Smooth muscle cell (in vitro differentiated cells): ENCODE data around the gene RAB3D. TPM values are rescaled to one million over a fixed set of nuclear protein-coding genes. Genes with fewer than 3 reads are reported as not detected.
"Not testable (repeated sequence)": the region's sequence is repeated elsewhere in the genome, so short reads cannot be mapped to it uniquely, and the experiment has no call there.

ENCODE experiments used
- DNase-seq: peaks from one replicate; lab custom pipeline; 2025; ENCODE audit not compliant: unreplicated experiment; lab: John Stamatoyannopoulos, UW
- H2AFZ ChIP-seq: fragments of 200-600 bp; sonication (generic); 2 replicates; pipeline ENCODE4 v1.6.0; 2016; ENCODE audit warnings: antibody characterized with exemption, low read depth, mild to moderate bottlenecking
- H3F3A ChIP-seq: fragments of 200-600 bp; sonication (generic); 2 replicates; pipeline ENCODE4 v1.6.0; 2017; ENCODE audit warnings: antibody characterized with exemption, low read depth
- H3K27ac ChIP-seq: fragments of 200-600 bp; sonication (generic); 2 replicates; pipeline ENCODE4 v1.5.1; 2016; ENCODE audit warnings: low read depth, mild to moderate bottlenecking
- H3K27me3 ChIP-seq: fragments of 200-600 bp; sonication (generic); 2 replicates; pipeline ENCODE4 v1.6.1; 2016; ENCODE audit warnings: low read depth, mild to moderate bottlenecking
- H3K36me3 ChIP-seq: fragments of 200-600 bp; sonication (generic); 2 replicates; pipeline ENCODE4 v1.5.1; 2016; ENCODE audit warnings: low read depth
- H3K4me1 ChIP-seq: fragments of 200-600 bp; sonication (generic); 2 replicates; pipeline ENCODE4 v1.5.1; 2016; ENCODE audit warnings: low read depth
- H3K4me2 ChIP-seq: fragments of 200-600 bp; sonication (generic); 2 replicates; pipeline ENCODE4 v1.6.0; 2016; ENCODE audit warnings: mild to moderate bottlenecking
- H3K4me3 ChIP-seq: fragments of 200-600 bp; sonication (generic); 2 replicates; pipeline ENCODE4 v1.5.1; 2016; ENCODE audit warnings: mild to moderate bottlenecking
- H3K79me2 ChIP-seq: fragments of 200-600 bp; sonication (generic); 2 replicates; pipeline ENCODE4 v1.6.0; 2016; ENCODE audit warnings: low read depth, mild to moderate bottlenecking
- H3K9ac ChIP-seq: fragments of 200-600 bp; sonication (generic); 2 replicates; pipeline ENCODE4 v1.6.0; 2016; ENCODE audit warnings: low read depth
- H3K9me3 ChIP-seq: fragments of 200-600 bp; sonication (generic); replicated peaks from 2 replicates; pipeline ENCODE4 v1.5.1; 2016; ENCODE audit warnings: low read depth
- H4K20me1 ChIP-seq: fragments of 200-600 bp; sonication (generic); 2 replicates; pipeline ENCODE4 v1.6.0; 2016; ENCODE audit warnings: low read depth
- CTCF ChIP-seq: fragments of 200-600 bp; sonication (generic); IDR thresholded peaks from 2 replicates; pipeline ENCODE4 v1.5.1; 2017; ENCODE audit warnings: borderline replicate concordance, mild to moderate bottlenecking, antibody characterized with exemption; ENCODE audit not compliant: insufficient read depth, poor library complexity, severe bottlenecking
- WGBS: methylation state at CpG from one replicate; pipeline ENCODE4 v1.1.7; 2016; ENCODE audit warnings: low lambda C conversion rate; 5-methylcytosine and 5-hydroxymethylcytosine counted together
- polyA plus RNA-seq: library from polyadenylated mRNA; unstranded; fragments of >200 nt; fragmentation: Nextera tagmentation; extraction: Ambion mirVana; gene quantifications from 2 replicates; pipeline ENCODE4 v1.2.1, GENCODE V29; 2016
- total RNA-seq: library from RNA; depleted of rRNA; stranded (reverse); fragments of >200 nt; gene quantifications from 2 replicates; pipeline ENCODE4 v1.2.3, GENCODE V29; 2014

RAB3D gene
- total and polyA plus RNA-seq, 2 experiments from 2014 or later = 7.3 to 11.0 TPM

- Histone ChIP-seq H3K4me2 (peak within 1 kb of the TSS; percentile 89), H3K36me3 (no peaks in the 10 kb centered on the region), H3K79me2 (peaks cover 3% of the 10 kb centered on the region), H3F3A (no peaks in the 10 kb centered on the region), H3K27me3 (no peaks in the 10 kb centered on the region), H3K9me3 (no peaks in the 10 kb centered on the region), H3K9ac (peak within 1 kb of the TSS; percentile 91), H3K4me3 (peak within 1 kb of the TSS; percentile 73), H3K4me1 (no peaks in the 10 kb centered on the region), H2AFZ (peak within 1 kb of the TSS; percentile 81), H4K20me1 (no peaks in the 10 kb centered on the region), H3K27ac (peak within 1 kb of the TSS; percentile 82)
- 2% methylated on average over 49 of the region's 50 CpGs for WGBS
- DNase-seq = peak; percentile 90
- TF ChIP-seq CTCF = no peak
Measured at GRCh38 chr19:11346104-11346940, 6.9 kb upstream of the RAB3D start, which contains the start of the genes CCDC159 and TMEM205. TSS of gene CCDC159 (plus strand) at chr19:11346519. CDS start at chr19:11346607, 88 bp downstream. TSS of gene TMEM205 (minus strand) at chr19:11346268. CDS start at chr19:11345619, 649 bp downstream.

GRCh38 chr19:11345122-11345803, 5.8 kb upstream of the RAB3D start:
- 71% methylated on average over 15 of the region's 15 CpGs for WGBS
- no peak for DNase-seq

GRCh38 chr19:11342429-11342828, 3.0 kb upstream of the RAB3D start:
- Histone ChIP-seq H3K27me3 (no peaks in the 10 kb centered on the region), H4K20me1 (no peaks in the 10 kb centered on the region), H3K27ac (no peak overlapping the region), H3K79me2 (peaks cover 3% of the 10 kb centered on the region), H3K9ac (no peak overlapping the region), H3F3A (no peaks in the 10 kb centered on the region), H3K36me3 (no peaks in the 10 kb centered on the region), H2AFZ (no peak overlapping the region), H3K4me3 (no peak overlapping the region), H3K9me3 (no peaks in the 10 kb centered on the region), H3K4me1 (no peaks in the 10 kb centered on the region), H3K4me2 (no peak overlapping the region)
- TF ChIP-seq CTCF = no peak
- DNase-seq = no peak
- 93% methylated on average over 3 of the region's 3 CpGs for WGBS

More at GRCh38 chr19:11345122-11345803, 5.8 kb upstream of the RAB3D start:
- Histone ChIP-seq H3K36me3 (no peaks in the 10 kb centered on the region), H3K27ac (peak overlapping the region; percentile 82), H3F3A (no peaks in the 10 kb centered on the region), H4K20me1 (no peaks in the 10 kb centered on the region), H3K4me2 (peak overlapping the region; percentile 89), H3K4me3 (peak overlapping the region; percentile 73), H3K79me2 (peaks cover 3% of the 10 kb centered on the region), H3K27me3 (no peaks in the 10 kb centered on the region), H3K9ac (no peak overlapping the region), H3K4me1 (no peaks in the 10 kb centered on the region), H2AFZ (no peak overlapping the region), H3K9me3 (no peaks in the 10 kb centered on the region)
- TF ChIP-seq CTCF = no peak

GRCh38 chr19:11340099-11340467, 626 bp upstream of the RAB3D start:
- peak overlapping the region; percentile 76 for H3K4me3 ChIP-seq
- H3K79me2 ChIP-seq, H3K27me3 ChIP-seq, H4K20me1 ChIP-seq, H3K9me3 ChIP-seq, H3K9ac ChIP-seq, H3K4me1 ChIP-seq, H3K36me3 ChIP-seq, H2AFZ ChIP-seq, DNase-seq, H3F3A ChIP-seq, H3K27ac ChIP-seq: not testable (repeated sequence)
- WGBS = 91% methylated on average over 8 of the region's 8 CpGs
- H3K4me2 ChIP-seq = peak overlapping the region; percentile 98
